Endothelial cell of umbilical vein (primary cell): ENCODE measurements around the gene LARP6. TPM values are rescaled to one million over a fixed set of nuclear protein-coding genes. Genes with fewer than 3 reads are reported as not detected.

Experiments
- BruUV-seq: library from RNA; stranded (reverse); fragments of 400-500 nt; replicated peaks from 2 replicates; lab custom pipeline; 2021; lab: Mats Ljungman, UMichigan
- CTCF ChIA-PET: fragments of 300-600, 350-600 bp; sonication (Branson Sonifier 250); formaldehyde crosslinking; loops from one replicate; lab custom pipeline; 2021; ENCODE audit warnings: antibody characterized with exemption, inconsistent platforms; lab: Charles Lee
- POLR2A ChIA-PET: fragments of 300-600, 350-600 bp; sonication (Branson Sonifier 250); formaldehyde crosslinking; loops from one replicate; lab custom pipeline; 2021; ENCODE audit warnings: antibody characterized with exemption, inconsistent platforms; lab: Charles Lee
- DNase-seq: peaks from one replicate; pipeline ENCODE4 v3.0.0-alpha.2; 2011; ENCODE audit warnings: low read depth, low spot score
- FAIRE-seq: peaks from 2 replicates; lab custom pipeline; 2011; peaks lifted over from hg19 to GRCh38; lab: Jason Lieb, UNC
- H2AFZ ChIP-seq: 2 replicates; pipeline ENCODE4 v1.6.0; 2012; ENCODE audit warnings: low read depth, low read length, control low read depth, inconsistent platforms
- H3K27ac ChIP-seq: 2 replicates; pipeline ENCODE4 v1.5.1; 2011; ENCODE audit warnings: low read depth, mild to moderate bottlenecking, control low read depth, low read length, moderate library complexity; ENCODE audit not compliant: insufficient read depth
- H3K27me3 ChIP-seq, 2 experiments: 2 replicates each; pipeline versions ENCODE4 v1.6.0 to v1.6.1; 2011; ENCODE audit warnings: low read length in 2 of 2, mixed read lengths in 1 of 2; ENCODE audit not compliant: control insufficient read depth in 2 of 2, insufficient read depth in 2 of 2
- H3K36me3 ChIP-seq, 2 experiments: 2 replicates in 1 of 2; 3 replicates in 1 of 2; pipeline ENCODE4 v1.5.1; 2011; ENCODE audit warnings: low read length in 2 of 2, mild to moderate bottlenecking in 1 of 2, moderate library complexity in 1 of 2; ENCODE audit not compliant: control insufficient read depth in 2 of 2, insufficient read depth in 2 of 2; ENCODE audit errors: extremely low read depth in 1 of 2
- H3K4me1 ChIP-seq: 3 replicates; pipeline ENCODE4 v1.5.1; 2011; ENCODE audit warnings: mild to moderate bottlenecking, low read length; ENCODE audit not compliant: control insufficient read depth, insufficient read depth; ENCODE audit errors: extremely low read depth
- H3K4me2 ChIP-seq: 2 replicates; pipeline ENCODE4 v1.6.1; 2011; ENCODE audit warnings: low read length, control low read depth, mixed read lengths; ENCODE audit not compliant: insufficient read depth
- H3K4me3 ChIP-seq, 3 experiments: fragments of 200-600 bp in 1 of 3; sonication (generic), shearing (Covaris generic) in 1 of 3; replicated peaks in 1 of 3; 2 replicates each; pipeline ENCODE4 v1.5.1; 2011 to 2016; ENCODE audit warnings: control low read depth in 3 of 3, low read length in 3 of 3, mild to moderate bottlenecking in 2 of 3, inconsistent platforms in 1 of 3, low read depth in 1 of 3, moderate library complexity in 1 of 3; ENCODE audit not compliant: insufficient read depth in 1 of 3
- H3K79me2 ChIP-seq: 2 replicates; pipeline ENCODE4 v1.6.0; 2012; ENCODE audit warnings: low read length, inconsistent platforms; ENCODE audit not compliant: control insufficient read depth, insufficient read depth
- H3K9ac ChIP-seq: replicated peaks from 2 replicates; pipeline ENCODE3; 2011; ENCODE audit warnings: low read length, control low read depth; ENCODE audit not compliant: insufficient read depth; ENCODE audit errors: extremely low read depth
- H3K9me1 ChIP-seq: replicated peaks from 3 replicates; pipeline ENCODE4 v1.6.0; 2011; ENCODE audit warnings: mild to moderate bottlenecking, low read length; ENCODE audit not compliant: control insufficient read depth, insufficient read depth; ENCODE audit errors: extremely low read depth
- H3K9me3 ChIP-seq: replicated peaks from 2 replicates; pipeline ENCODE4 v1.5.1; 2012; ENCODE audit warnings: low read length, inconsistent platforms; ENCODE audit not compliant: control insufficient read depth, insufficient read depth
- H4K20me1 ChIP-seq: replicated peaks from 2 replicates; pipeline ENCODE3; 2011; ENCODE audit warnings: mild to moderate bottlenecking, low read length; ENCODE audit not compliant: control insufficient read depth, insufficient read depth; ENCODE audit errors: extremely low read depth
- EZH2 ChIP-seq: IDR thresholded peaks from 2 replicates; pipeline ENCODE4 v1.6.1; 2012; ENCODE audit warnings: borderline replicate concordance, low read depth, mild to moderate bottlenecking, moderate library complexity, low read length, inconsistent platforms; ENCODE audit not compliant: severe bottlenecking
- FOS ChIP-seq: IDR thresholded peaks from 2 replicates; pipeline ENCODE4 v1.6.1; 2011; ENCODE audit warnings: mild to moderate bottlenecking, low read length, moderate library complexity, borderline replicate concordance; ENCODE audit not compliant: insufficient read depth
- GATA2 ChIP-seq: IDR thresholded peaks from 2 replicates; pipeline ENCODE4 v1.7.0; 2011; ENCODE audit warnings: low read depth, mild to moderate bottlenecking, moderate library complexity, mixed read lengths, low read length; ENCODE audit not compliant: insufficient read length, insufficient read depth
- JUN ChIP-seq: IDR thresholded peaks from 2 replicates; pipeline ENCODE4 v1.6.1; 2011; ENCODE audit warnings: borderline replicate concordance, low read depth; ENCODE audit not compliant: insufficient read length, insufficient read depth
- MYC ChIP-seq: IDR thresholded peaks from one replicate; pipeline ENCODE4 v1.6.1; 2011; ENCODE audit warnings: mild to moderate bottlenecking, low read depth, low read length
- POLR2A ChIP-seq: IDR thresholded peaks from 2 replicates; pipeline ENCODE4 v1.6.1; 2012; ENCODE audit warnings: low read depth, mild to moderate bottlenecking, control low read depth, low read length
- POLR2AphosphoS5 ChIP-seq: IDR thresholded peaks from 2 replicates; pipeline ENCODE4 v1.6.1; 2012; ENCODE audit warnings: low read depth, mild to moderate bottlenecking, control low read depth, low read length, moderate library complexity; ENCODE audit not compliant: insufficient read depth
- dilution Hi-C: fragments of 300-500 bp; cut with MboI; formaldehyde crosslinking; loops from one replicate; pipeline ENCODE4 v1.15.0; 2019; ENCODE audit warnings: low sequenced_read_pairs; ENCODE audit not compliant: extremely low pct_ligation_motif_present
- intact Hi-C: fragments of 100-400 bp; cut with micrococcal nuclease; formaldehyde crosslinking; loops from one replicate; pipeline ENCODE4 v1.10.0; 2022
- polyA plus RNA-seq, 4 experiments: library from polyadenylated mRNA; depleted of rRNA in 3 of 4; stranded (reverse) in 3 of 4; unstranded in 1 of 4; fragments of >200 nt; gene quantifications; 2 replicates each; pipeline versions ENCODE4 v1.2.1 to v1.2.3, GENCODE V29; 2011 to 2012; ENCODE audit warnings: missing spikeins in 1 of 4
- total RNA-seq: library from RNA; stranded (reverse); gene quantifications from 2 replicates; pipeline ENCODE4 v1.2.3, GENCODE V29; 2021
- TF ChIP-seq, protein P1 (sequence below), 2 donors: IDR thresholded peaks; 1 replicate in 1 of 2; 2 replicates in 1 of 2; pipeline ENCODE4 v1.5.1; 2011; ENCODE audit warnings: low read length in 2 of 2, mild to moderate bottlenecking in 2 of 2, moderate library complexity in 2 of 2, control low read depth in 1 of 2, inconsistent platforms in 1 of 2, low read depth in 1 of 2; ENCODE audit not compliant: insufficient read depth in 1 of 2; ENCODE audit errors: extremely low read depth in 1 of 2
- TF ChIP-seq, protein P2 (sequence below): IDR thresholded peaks from 2 replicates; pipeline ENCODE4 v1.6.1; 2011; ENCODE audit not compliant: insufficient read depth, insufficient read length

The LARP6 gene
- total and polyA plus RNA-seq, 2 donors (not counting 3 experiments of a cell fraction or from before 2014, with no cell fraction given) = 16.9 to 56.2 TPM

- Histone ChIP-seq H2AFZ (no peak overlapping the region), H3K4me2 (no peak overlapping the region), H3K9me1 (no peaks in the 10 kb centered on the region), H3K27me3 (no peaks in the 10 kb centered on the region), H3K79me2 (no peaks in the 10 kb centered on the region), H3K4me1 (no peaks in the 10 kb centered on the region), H3K27ac (no peak overlapping the region), H4K20me1 (no peaks in the 10 kb centered on the region), H3K36me3 (no peaks in the 10 kb centered on the region), H3K9me3 (no peaks in the 10 kb centered on the region), H3K9ac (no peak overlapping the region), H3K4me3 (no peak overlapping the region)
- BruUV-seq = no TSS peak
- CTCF ChIA-PET = interaction anchor here (1.0 to 2.5 kb wide), 6 partner anchors 10 to 44 kb away, joined by 3 to 20 read pairs (median 6); partner anchors contain the start of genes LARP6, LRRC49 and THAP10
- FAIRE-seq (no peak), DNase-seq (no peak)
- intact Hi-C loops (no loop called here), dilution Hi-C loops (no loop called here)
- TF ChIP-seq MYC (no peak), JUN (no peak), POLR2AphosphoS5 (no peak), POLR2A (no peak), EZH2 (no peak), GATA2 (no peak), FOS (no peak)
- TF ChIP-seq, protein P1, sequence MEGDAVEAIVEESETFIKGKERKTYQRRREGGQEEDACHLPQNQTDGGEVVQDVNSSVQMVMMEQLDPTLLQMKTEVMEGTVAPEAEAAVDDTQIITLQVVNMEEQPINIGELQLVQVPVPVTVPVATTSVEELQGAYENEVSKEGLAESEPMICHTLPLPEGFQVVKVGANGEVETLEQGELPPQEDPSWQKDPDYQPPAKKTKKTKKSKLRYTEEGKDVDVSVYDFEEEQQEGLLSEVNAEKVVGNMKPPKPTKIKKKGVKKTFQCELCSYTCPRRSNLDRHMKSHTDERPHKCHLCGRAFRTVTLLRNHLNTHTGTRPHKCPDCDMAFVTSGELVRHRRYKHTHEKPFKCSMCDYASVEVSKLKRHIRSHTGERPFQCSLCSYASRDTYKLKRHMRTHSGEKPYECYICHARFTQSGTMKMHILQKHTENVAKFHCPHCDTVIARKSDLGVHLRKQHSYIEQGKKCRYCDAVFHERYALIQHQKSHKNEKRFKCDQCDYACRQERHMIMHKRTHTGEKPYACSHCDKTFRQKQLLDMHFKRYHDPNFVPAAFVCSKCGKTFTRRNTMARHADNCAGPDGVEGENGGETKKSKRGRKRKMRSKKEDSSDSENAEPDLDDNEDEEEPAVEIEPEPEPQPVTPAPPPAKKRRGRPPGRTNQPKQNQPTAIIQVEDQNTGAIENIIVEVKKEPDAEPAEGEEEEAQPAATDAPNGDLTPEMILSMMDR (IDR thresholded peaks at IDR 0.05; ENCODE audit: extremely low read depth in 1 of 2, insufficient read depth in 1 of 2, low read depth in 1 of 2, low read length in 2 of 2) = no peak
- TF ChIP-seq, protein P2, sequence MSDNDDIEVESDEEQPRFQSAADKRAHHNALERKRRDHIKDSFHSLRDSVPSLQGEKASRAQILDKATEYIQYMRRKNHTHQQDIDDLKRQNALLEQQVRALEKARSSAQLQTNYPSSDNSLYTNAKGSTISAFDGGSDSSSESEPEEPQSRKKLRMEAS = no peak
- POLR2A ChIA-PET = no interaction called here
Observed at GRCh38 chr15:70869346-70869745, 15.4 kb upstream of the LARP6 start.
